ENCODE data around the gene OR9A4.
"Not testable (repeated sequence)": the region's sequence is repeated elsewhere in the genome, so short reads cannot be mapped to it uniquely, and the experiment has no call there.

The OR9A4 gene

GRCh38 chr7:141880960-141881359, 35.2 kb upstream of the OR9A4 start:
- no peak for DNase-seq (ENCODE audit: low spot score)
- TF ChIP-seq, protein P1, sequence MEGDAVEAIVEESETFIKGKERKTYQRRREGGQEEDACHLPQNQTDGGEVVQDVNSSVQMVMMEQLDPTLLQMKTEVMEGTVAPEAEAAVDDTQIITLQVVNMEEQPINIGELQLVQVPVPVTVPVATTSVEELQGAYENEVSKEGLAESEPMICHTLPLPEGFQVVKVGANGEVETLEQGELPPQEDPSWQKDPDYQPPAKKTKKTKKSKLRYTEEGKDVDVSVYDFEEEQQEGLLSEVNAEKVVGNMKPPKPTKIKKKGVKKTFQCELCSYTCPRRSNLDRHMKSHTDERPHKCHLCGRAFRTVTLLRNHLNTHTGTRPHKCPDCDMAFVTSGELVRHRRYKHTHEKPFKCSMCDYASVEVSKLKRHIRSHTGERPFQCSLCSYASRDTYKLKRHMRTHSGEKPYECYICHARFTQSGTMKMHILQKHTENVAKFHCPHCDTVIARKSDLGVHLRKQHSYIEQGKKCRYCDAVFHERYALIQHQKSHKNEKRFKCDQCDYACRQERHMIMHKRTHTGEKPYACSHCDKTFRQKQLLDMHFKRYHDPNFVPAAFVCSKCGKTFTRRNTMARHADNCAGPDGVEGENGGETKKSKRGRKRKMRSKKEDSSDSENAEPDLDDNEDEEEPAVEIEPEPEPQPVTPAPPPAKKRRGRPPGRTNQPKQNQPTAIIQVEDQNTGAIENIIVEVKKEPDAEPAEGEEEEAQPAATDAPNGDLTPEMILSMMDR (IDR thresholded peaks at IDR 0.05; ENCODE audit: extremely low read depth, missing control alignments) = no peak

- TF ChIP-seq, protein P1 (IDR thresholded peaks at IDR 0.05; ENCODE audit: extremely low read depth, missing control alignments) = no peak
- peak; percentile 6 for DNase-seq (ENCODE audit: low spot score)
These were observed 31.5 kb upstream of the OR9A4 start for GRCh38 chr7:141884539-141885225.

DNA sequence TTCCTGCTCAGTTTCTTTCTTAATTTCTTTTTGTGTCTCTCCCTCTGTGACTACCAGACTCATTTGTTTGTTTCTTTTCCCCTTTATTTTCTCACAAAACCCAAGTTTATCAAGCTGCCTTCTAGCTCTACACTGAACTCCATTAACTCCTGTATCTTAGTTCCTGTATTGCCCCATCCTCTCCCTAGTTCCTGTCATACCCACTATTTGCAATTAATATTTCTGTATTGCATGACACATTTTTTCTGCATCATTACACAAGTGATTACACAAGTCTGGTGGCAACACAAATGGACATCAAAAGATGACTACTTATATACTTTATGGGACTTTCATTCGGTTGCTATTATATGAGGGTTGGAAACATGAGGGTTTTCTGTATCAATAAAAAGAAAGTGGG, 26.9 kb upstream of the OR9A4 start:
- DNase-seq (ENCODE audit: low spot score) = no peak
- TF ChIP-seq, protein P1 (IDR thresholded peaks at IDR 0.05; ENCODE audit: extremely low read depth, missing control alignments) = no peak

GRCh38 chr7:141891336-141891735, 24.9 kb upstream of the OR9A4 start:
- TF ChIP-seq, protein P1 (IDR thresholded peaks at IDR 0.05; ENCODE audit: extremely low read depth, missing control alignments) = no peak
- DNase-seq (ENCODE audit: low spot score) = no peak

DNA sequence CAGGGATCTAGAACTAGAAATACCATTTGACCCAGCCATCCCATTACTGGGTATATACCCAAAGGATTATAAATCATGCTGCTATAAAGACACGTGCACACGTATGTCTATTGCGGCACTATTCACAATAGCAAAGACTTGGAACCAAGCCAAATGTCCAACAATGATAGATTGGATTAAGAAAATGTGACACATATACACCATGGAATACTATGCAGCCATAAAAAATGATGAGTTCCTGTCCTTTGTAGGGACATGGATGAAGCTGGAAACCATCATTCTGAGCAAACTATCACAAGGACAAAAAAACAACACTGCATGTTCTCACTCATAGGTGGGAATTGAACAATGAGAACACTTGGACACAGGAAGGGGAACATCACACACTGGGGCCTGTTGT, 16.8 kb upstream of the OR9A4 start:
- DNase-seq (ENCODE audit: low spot score) = not testable (repeated sequence)

DNA sequence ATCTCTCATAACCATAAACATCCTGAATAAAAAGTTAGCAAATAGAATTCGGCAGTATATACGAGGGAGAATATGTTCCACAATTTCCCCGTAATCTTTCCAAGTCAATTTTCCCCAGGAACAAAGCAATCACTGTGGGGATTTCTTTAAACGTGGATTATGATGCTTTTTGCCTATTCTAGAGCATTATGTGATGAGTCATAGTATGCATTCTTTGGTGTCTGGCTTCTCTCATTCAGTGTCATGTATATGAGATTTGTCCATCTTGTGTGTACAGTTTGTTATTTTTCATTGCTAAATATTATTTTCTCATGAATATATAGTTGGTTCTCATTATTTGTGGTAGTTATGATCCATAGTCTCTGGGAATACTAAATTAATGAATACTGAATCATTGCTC, 9.9 kb upstream of the OR9A4 start:
- TF ChIP-seq, protein P1 (IDR thresholded peaks at IDR 0.05; ENCODE audit: extremely low read depth, missing control alignments) = no peak
- no peak for DNase-seq (ENCODE audit: low spot score)

DNA sequence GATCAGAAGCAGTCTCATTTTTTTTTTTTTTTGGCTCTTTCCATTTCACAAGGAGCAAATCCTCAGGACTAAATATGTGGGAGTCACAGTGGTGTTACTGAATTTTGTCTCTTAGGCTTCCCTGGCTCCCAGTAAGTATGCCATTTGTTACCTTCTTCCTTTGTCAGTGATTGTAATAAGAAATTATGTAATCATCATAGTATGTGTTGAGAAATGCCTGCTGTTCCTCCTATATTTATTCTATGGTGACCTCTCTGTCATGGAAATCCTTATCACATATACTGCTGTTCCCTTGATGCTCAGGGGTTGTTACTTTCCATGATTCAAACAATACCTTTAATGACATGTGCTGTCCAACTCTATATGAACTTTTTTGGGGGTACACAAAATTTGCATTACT, 4.8 kb upstream of the OR9A4 start:
- no peak for DNase-seq (ENCODE audit: low spot score)
- TF ChIP-seq, protein P1 (IDR thresholded peaks at IDR 0.05; ENCODE audit: extremely low read depth, missing control alignments) = no peak

DNA sequence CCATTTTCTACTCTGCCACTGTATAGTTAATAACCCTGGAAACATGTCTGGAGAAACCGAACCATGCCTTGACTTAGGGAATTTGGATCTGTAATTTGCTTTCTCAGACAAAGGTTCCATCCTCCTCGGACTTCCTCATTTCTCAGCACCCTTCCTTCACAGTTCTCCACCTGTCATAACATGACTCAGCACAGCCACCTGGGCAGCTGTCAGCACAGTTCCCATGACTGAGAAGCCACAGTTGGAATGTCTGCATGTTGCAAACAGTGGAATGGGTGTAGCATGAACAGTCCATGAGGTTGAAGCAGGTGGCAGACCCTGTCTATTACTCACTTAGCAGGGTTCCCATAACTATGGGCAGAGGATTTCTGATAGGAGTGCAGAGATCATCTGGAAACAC, 634 bp upstream of the OR9A4 start:
- TF ChIP-seq, protein P1 (IDR thresholded peaks at IDR 0.05; ENCODE audit: extremely low read depth, missing control alignments) = no peak
- DNase-seq (ENCODE audit: low spot score) = no peak

Data from GM20000 (cell line).